Lung (tissue), 12 donors: ENCODE results near the gene ADCY3. TPM values are rescaled to one million over a fixed set of nuclear protein-coding genes. Genes with fewer than 3 reads are reported as not detected.

Experiments used
- ATAC-seq: fragments of 200-7000 bp; cut with Tn5 transposase; one replicate; pipeline ENCODE4 v1.9.1; 2020; ENCODE audit warnings: moderate number of reproducible peaks; ENCODE audit not compliant: insufficient read depth, low FRiP score
- DNase-seq, 3 donors: peaks; one replicate each; pipeline ENCODE4 v3.0.0-alpha.2; 2013 to 2017
- H3K27ac ChIP-seq, 2 donors: one replicate each; pipeline ENCODE4 v1.5.1; 2013; ENCODE audit warnings: mild to moderate bottlenecking in 2 of 2, moderate library complexity in 2 of 2, control low read depth in 1 of 2, inconsistent platforms in 1 of 2, low read depth in 1 of 2, low read length in 1 of 2
- H3K27me3 ChIP-seq, 3 donors: one replicate each; pipeline ENCODE4 v1.5.1; 2013; ENCODE audit warnings: low read length in 2 of 3; ENCODE audit not compliant: control insufficient read depth in 3 of 3, insufficient read depth in 3 of 3
- H3K36me3 ChIP-seq, 4 donors: one replicate each; pipeline ENCODE4 v1.5.1; 2013; ENCODE audit warnings: low read length in 4 of 4, mild to moderate bottlenecking in 1 of 4, moderate library complexity in 1 of 4; ENCODE audit not compliant: control insufficient read depth in 4 of 4, insufficient read depth in 4 of 4
- H3K4me1 ChIP-seq, 5 donors: one replicate each; pipeline ENCODE4 v1.5.1; 2013; ENCODE audit warnings: low read length in 5 of 5, mild to moderate bottlenecking in 2 of 5, moderate library complexity in 1 of 5; ENCODE audit not compliant: control insufficient read depth in 5 of 5, insufficient read depth in 5 of 5
- H3K4me3 ChIP-seq: one replicate; pipeline ENCODE4 v1.5.1; 2013; ENCODE audit warnings: mild to moderate bottlenecking, control low read depth, moderate library complexity
- H3K9ac ChIP-seq, 2 donors: one replicate each; pipeline ENCODE4 v1.5.1; 2013; ENCODE audit warnings: low read length in 2 of 2, control low read depth in 1 of 2; ENCODE audit not compliant: insufficient read depth in 1 of 2
- H3K9me3 ChIP-seq, 4 donors: one replicate each; pipeline ENCODE4 v1.5.1; 2013; ENCODE audit warnings: low read length in 3 of 4, mild to moderate bottlenecking in 1 of 4, moderate library complexity in 1 of 4; ENCODE audit not compliant: control insufficient read depth in 4 of 4, insufficient read depth in 3 of 4
- WGBS, 2 donors: extraction: QIAGEN DNeasy Blood & Tissue Kit; methylation state at CpG; one replicate each; pipeline ENCODE4 v1.1.7; 2013; 5-methylcytosine and 5-hydroxymethylcytosine counted together
- polyA plus RNA-seq, 2 donors: library from polyadenylated mRNA; stranded (reverse); fragments of 200-250 nt; gene quantifications; one replicate each; pipeline ENCODE4 v1.2.1, GENCODE V29; 2013
- total RNA-seq, 2 donors: library from RNA; depleted of rRNA in 1 of 2; stranded (reverse); fragments of >200 nt in 1 of 2; gene quantifications; one replicate each; pipeline ENCODE4 v1.2.1, GENCODE V29; 2014 to 2021
- TF ChIP-seq, protein P1 (sequence below): IDR thresholded peaks from 2 replicates; pipeline ENCODE4 v1.5.1; 2012; ENCODE audit warnings: mild to moderate bottlenecking; ENCODE audit errors: control extremely low read depth, extremely low read depth
- donor health status: control.
- donor health status: control.
- donor health status: Bipolar disorder and iron deficiency.
- donor health status: healthy.
- donor health status: DM: yes; HTN: yes; CAD: no.

Gene ADCY3
- total and polyA plus RNA-seq, 4 donors = 27.9 to 74.8 (median 45.8) TPM

GRCh38 chr2:24852431-24853020 is 67.5 kb downstream of the ADCY3 start:
- Histone ChIP-seq H3K27ac (no peak overlapping the region), H3K4me1 (peaks cover 0 to 10% (median 0%) of the 10 kb centered on the region in 5 donors), H3K27me3 (no peaks in the 10 kb centered on the region), H3K36me3 (no peaks in the 10 kb centered on the region), H3K9me3 (peaks cover 0 to 6% (median 0%) of the 10 kb centered on the region in 4 donors), H3K4me3 (no peak overlapping the region), H3K9ac (no peak overlapping the region)
- WGBS, 2 donors = 75 to 88% methylated on average over 23 of the region's 23 CpGs
- TF ChIP-seq, protein P1, sequence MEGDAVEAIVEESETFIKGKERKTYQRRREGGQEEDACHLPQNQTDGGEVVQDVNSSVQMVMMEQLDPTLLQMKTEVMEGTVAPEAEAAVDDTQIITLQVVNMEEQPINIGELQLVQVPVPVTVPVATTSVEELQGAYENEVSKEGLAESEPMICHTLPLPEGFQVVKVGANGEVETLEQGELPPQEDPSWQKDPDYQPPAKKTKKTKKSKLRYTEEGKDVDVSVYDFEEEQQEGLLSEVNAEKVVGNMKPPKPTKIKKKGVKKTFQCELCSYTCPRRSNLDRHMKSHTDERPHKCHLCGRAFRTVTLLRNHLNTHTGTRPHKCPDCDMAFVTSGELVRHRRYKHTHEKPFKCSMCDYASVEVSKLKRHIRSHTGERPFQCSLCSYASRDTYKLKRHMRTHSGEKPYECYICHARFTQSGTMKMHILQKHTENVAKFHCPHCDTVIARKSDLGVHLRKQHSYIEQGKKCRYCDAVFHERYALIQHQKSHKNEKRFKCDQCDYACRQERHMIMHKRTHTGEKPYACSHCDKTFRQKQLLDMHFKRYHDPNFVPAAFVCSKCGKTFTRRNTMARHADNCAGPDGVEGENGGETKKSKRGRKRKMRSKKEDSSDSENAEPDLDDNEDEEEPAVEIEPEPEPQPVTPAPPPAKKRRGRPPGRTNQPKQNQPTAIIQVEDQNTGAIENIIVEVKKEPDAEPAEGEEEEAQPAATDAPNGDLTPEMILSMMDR = no peak
- ATAC-seq = no peak
- DNase-seq = no peak

- Histone ChIP-seq H3K9ac (no peak overlapping the region), H3K27me3 (no peaks in the 10 kb centered on the region), H3K27ac (no peak overlapping the region), H3K4me1 (peaks cover 0 to 10% (median 0%) of the 10 kb centered on the region in 5 donors), H3K4me3 (no peak overlapping the region), H3K9me3 (peaks cover 0 to 6% (median 0%) of the 10 kb centered on the region in 4 donors), H3K36me3 (no peaks in the 10 kb centered on the region)
- no peak for ATAC-seq
- no peak for DNase-seq
- TF ChIP-seq, protein P1 = no peak
- WGBS, 2 donors = 92 to 93% methylated on average over 13 of the region's 13 CpGs
Observed at GRCh38 chr2:24852026-24852425, 68.0 kb downstream of the ADCY3 start.

DNA sequence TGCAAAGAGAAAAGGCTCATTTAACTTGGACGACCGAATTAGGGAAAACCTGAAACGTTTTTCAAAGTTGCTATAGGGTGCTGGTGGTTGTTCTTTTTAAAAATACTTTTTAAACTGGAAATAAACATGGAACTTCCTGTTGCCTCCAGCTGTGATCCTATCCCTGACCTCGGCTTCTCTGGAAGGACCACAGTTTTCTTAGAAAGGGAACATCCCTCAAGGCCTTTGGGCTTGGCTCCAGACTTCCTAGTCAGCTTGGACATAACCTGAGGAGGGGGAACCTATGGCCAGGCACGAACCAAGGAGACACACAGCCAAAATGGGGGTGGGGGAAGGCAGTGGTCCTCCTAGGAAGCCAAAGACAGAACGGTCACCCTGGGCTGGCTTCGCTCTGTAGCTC is 69.1 kb downstream of the ADCY3 start:
- no peak overlapping the region for H3K27ac ChIP-seq
- TF ChIP-seq, protein P1 = no peak
- no peaks in the 10 kb centered on the region for H3K36me3 ChIP-seq
- no peak overlapping the region for H3K9ac ChIP-seq
- H3K9me3 ChIP-seq = peaks cover 0 to 6% (median 0%) of the 10 kb centered on the region in 4 donors
- ATAC-seq (no peak), DNase-seq (peak in 2 of 3 donors; percentile 34 to 79)
- H3K27me3 ChIP-seq = no peaks in the 10 kb centered on the region
- no peak overlapping the region for H3K4me3 ChIP-seq
- H3K4me1 ChIP-seq = peaks cover 0 to 10% (median 0%) of the 10 kb centered on the region in 5 donors
- 70 to 85% methylated on average over 7 of the region's 7 CpGs for WGBS, 2 donors
